GM19395 (cell line): ENCODE measurements around the gene TMEM179B.
"Not testable (repeated sequence)": the region's sequence is repeated elsewhere in the genome, so short reads cannot be mapped to it uniquely, and the experiment has no call there.

Experiments used
- ATAC-seq: cut with Tn5 transposase; IDR thresholded peaks from one replicate; pipeline ENCODE4 v1.9.1; 2021; ENCODE audit warnings: mild to moderate bottlenecking, moderate library complexity; ENCODE audit not compliant: unreplicated experiment

TMEM179B gene

GRCh38 chr11:62787005-62787759, at the start of gene TMEM179B:
Gene TMEM179B, plus strand, starts transcription at chr11:62787402. Its CDS starts 30 bp downstream, at chr11:62787432.
- ATAC-seq, result peak; percentile 65

GRCh38 chr11:62747475-62748160, 39.6 kb upstream of the TMEM179B start:
- ATAC-seq, result no peak

- ATAC-seq, result not testable (repeated sequence)
Observed at GRCh38 chr11:62749931-62750330, 37.3 kb upstream of the TMEM179B start.

GRCh38 chr11:62752177-62752785, 34.9 kb upstream of the TMEM179B start:
- ATAC-seq, result no peak

- peak; percentile 1 for ATAC-seq
Observed at GRCh38 chr11:62752994-62753735, 34.0 kb upstream of the TMEM179B start.

- peak; percentile 96 for ATAC-seq
Observed at GRCh38 chr11:62753736-62754603, 33.2 kb upstream of the TMEM179B start, which contains the start of gene ZBTB3. Gene ZBTB3, minus strand, starts transcription at chr11:62754160. Its CDS starts 496 bp downstream, at chr11:62753664.

- no peak for ATAC-seq
Observed at GRCh38 chr11:62755086-62755615, 32.1 kb upstream of the TMEM179B start.

GRCh38 chr11:62757846-62758788, 29.1 kb upstream of the TMEM179B start:
- ATAC-seq, result no peak

- not testable (repeated sequence) for ATAC-seq
Observed at GRCh38 chr11:62760867-62761227, 26.4 kb upstream of the TMEM179B start.

GRCh38 chr11:62770778-62771143, 16.4 kb upstream of the TMEM179B start:
- no peak for ATAC-seq

- ATAC-seq, result peak; percentile 83
Observed at GRCh38 chr11:62771144-62772021, 15.8 kb upstream of the TMEM179B start, which contains the start of gene TAF6L. Gene TAF6L, plus strand, starts transcription at chr11:62771396. Its CDS starts 4,388 bp downstream, at chr11:62775784.

GRCh38 chr11:62774407-62774806, 12.8 kb upstream of the TMEM179B start:
- ATAC-seq, result no peak

GRCh38 chr11:62775646-62776045, 11.6 kb upstream of the TMEM179B start:
- no peak for ATAC-seq

- ATAC-seq, result no peak
Observed at GRCh38 chr11:62777389-62777788, 9.8 kb upstream of the TMEM179B start.

GRCh38 chr11:62778441-62778840, 8.8 kb upstream of the TMEM179B start:
- no peak for ATAC-seq

GRCh38 chr11:62782753-62783152, 4.4 kb upstream of the TMEM179B start:
- ATAC-seq, result no peak

- ATAC-seq, result peak; percentile 77
Observed at GRCh38 chr11:62786318-62787004, 741 bp upstream of the TMEM179B start.
